NCI-H2107 (cell line): ENCODE results near the gene TSR1.
"Not testable (repeated sequence)": the region's sequence is repeated elsewhere in the genome, so short reads cannot be mapped to it uniquely, and the experiment has no call there.

Experiments used
- DNase-seq: peaks from one replicate; lab custom pipeline; 2025; lab: John Stamatoyannopoulos, UW

The TSR1 gene

GRCh38 chr17:2336852-2337543, 741 bp upstream of the TSR1 start, which contains the start of gene SGSM2:
Gene SGSM2 (plus strand): TSS chr17:2337501. CDS start chr17:2337689, 188 bp downstream.
- peak; percentile 17 for DNase-seq

GRCh38 chr17:2335726-2336214, 487 bp downstream of the TSR1 start:
- DNase-seq: no peak

GRCh38 chr17:2331303-2331702, 5.0 kb downstream of the TSR1 start:
- no peak for DNase-seq

GRCh38 chr17:2323629-2324314, 12.5 kb downstream of the TSR1 start:
- DNase-seq: no peak

DNA sequence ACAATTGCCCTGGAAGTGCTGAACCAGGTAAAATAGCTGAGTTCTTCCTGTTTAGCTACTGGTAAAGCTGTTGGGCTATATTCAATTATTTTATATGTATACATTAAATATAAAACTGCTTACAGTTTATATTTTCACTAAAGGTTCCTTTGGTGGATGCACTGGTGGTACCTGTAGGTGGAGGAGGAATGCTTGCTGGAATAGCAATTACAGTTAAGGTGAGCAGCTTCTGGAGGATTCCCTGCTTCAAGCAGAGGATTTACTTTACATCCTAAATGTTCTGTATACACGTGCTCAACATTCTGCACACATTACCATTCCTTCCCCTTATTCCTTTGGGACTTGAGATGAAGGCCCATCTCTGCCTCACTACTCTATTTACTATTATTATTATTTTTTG, 14.9 kb downstream of the TSR1 start:
- no peak for DNase-seq

- no peak for DNase-seq
Measured at GRCh38 chr17:2319051-2319450, 17.2 kb downstream of the TSR1 start.

DNA sequence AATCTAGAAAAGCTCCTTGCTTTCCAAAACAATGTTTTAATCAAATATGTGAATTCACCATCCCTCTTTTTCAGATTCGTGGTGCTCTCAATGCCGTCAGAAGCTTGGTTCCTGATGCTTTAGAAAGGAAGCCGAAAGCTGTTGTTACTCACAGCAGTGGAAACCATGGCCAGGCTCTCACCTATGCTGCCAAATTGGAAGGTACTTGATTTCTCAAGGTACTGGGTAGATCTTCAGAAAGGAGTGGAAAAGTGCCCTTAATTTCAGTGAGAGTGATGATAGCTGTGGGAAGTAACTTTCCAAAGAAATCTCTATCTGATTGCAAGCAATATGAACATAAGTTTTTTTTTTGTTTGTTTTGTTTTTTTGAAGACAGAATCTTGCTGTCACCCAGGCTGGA, 18.5 kb downstream of the TSR1 start:
- DNase-seq: no peak

- DNase-seq: not testable (repeated sequence)
Measured at GRCh38 chr17:2316916-2317205, 19.4 kb downstream of the TSR1 start.

GRCh38 chr17:2312736-2313135, 23.5 kb downstream of the TSR1 start:
- DNase-seq: no peak

DNA sequence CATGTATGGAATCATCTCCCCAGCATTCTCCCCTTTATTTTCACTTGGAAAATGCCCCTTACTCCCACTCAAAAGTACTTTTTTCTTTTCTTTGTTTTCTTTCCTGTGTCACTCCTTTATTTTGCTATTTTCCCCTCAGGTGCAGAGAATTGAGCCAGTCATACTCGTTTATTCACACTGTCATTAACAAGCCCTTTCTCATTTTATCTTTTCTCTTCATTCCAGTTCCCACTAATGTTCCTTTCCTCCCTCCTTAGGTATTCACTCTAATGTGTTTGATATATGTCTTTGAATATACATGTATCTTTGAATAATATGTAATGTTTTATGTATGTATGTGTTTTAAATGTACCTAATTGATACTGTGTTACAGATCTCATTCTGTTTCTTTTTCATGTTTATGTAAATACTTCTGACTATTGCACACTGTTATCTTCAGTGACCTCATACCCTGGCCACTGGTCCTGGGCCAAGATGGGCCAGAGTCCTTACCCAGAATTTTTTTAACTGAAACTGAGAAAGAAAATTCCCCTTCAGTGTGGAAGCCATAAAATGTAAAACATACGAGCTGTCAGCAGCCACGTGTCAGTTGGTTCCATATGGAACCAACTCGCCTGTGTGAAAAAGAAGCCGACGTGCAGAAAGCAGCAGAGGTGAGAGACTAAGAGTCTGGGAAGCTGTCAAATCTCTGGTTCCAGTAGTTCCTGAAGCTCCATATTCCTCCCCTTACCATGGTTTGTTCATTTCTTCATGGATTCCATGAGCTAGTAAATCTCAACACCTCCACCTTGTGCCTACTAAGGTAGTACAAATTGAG, 26.7 kb downstream of the TSR1 start:
- no peak for DNase-seq

DNA sequence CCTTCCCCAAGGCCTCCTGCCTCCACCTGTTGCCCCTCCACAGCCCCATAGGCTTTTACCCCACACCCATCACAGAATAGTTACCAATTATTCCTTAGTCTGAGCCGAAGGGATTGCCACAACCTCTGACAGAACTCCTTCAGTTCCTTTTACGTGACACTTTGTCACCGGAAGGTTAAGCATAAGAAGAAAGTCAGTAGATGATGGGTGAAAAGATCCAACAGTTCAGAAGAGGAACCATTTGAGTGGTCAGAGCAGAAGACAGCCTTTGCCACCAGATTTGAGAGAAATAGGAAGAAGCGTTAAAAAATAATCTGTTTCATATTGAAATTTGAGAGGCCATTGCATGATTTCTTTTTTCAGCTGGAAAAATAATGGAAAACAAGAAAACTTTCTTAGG, 31.3 kb downstream of the TSR1 start:
- no peak for DNase-seq

DNA sequence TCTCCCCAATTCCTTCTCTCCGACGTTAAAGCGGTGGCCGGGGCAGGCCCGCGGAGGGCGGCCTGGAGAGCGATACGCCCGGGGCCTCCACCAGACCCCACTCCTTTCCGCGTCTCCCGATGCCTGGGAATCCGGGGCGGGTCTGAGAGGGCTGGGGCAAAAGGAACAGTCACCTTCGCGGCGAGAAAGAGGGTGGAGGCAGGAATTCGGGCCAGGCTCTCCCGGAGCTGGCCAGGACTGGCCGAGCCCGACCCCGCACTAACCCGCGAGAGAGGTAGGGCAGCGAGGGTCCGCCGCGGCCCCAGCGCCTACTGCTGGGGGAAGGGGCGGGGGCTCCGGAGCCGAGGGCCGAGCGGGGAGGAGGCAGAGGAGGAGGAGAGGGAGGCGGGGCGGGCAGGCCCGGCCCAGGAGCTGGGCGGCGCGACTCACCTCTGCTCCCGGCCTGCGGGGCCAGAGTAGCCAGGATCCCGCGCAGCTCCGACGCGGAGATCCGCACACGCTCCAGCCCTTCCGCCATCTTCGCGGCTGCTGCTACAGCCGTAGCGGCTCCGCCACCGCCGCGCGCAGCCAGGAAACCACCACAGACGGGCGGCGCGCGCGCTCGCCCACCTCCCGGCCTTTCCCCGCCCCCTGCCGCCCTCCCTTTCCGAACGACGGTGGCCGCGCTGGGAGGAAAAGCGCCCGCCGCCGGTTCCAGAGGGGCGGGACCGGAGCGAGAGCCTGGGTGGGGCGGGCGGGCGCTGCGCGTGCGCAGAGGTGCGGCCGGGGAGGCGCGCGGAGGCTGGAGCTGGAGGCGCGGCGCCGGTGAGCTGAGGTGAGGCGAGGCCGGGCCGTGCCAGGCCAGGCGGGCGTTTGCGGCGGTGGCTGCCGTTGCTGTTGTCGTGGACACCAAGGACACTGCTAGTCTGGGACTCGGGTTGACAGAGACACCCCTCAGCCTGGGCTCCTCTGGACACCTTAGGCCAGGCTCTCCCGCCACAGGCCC, 32.8 kb downstream of the TSR1 start, which contains the start of the genes SMG6 and SRR:
Gene SMG6, minus strand, starts transcription at position 582 of the 985 bp plus-strand sequence. Its CDS starts 65 bp downstream, at position 517.
Gene SRR, plus strand, starts transcription at position 747 of the 985 bp plus-strand sequence. CDS start 11,611 bp downstream, outside the sequence.
- DNase-seq: peak; percentile 76

- no peak for DNase-seq
Measured at GRCh38 chr17:2302778-2303203, 33.5 kb downstream of the TSR1 start.

DNA sequence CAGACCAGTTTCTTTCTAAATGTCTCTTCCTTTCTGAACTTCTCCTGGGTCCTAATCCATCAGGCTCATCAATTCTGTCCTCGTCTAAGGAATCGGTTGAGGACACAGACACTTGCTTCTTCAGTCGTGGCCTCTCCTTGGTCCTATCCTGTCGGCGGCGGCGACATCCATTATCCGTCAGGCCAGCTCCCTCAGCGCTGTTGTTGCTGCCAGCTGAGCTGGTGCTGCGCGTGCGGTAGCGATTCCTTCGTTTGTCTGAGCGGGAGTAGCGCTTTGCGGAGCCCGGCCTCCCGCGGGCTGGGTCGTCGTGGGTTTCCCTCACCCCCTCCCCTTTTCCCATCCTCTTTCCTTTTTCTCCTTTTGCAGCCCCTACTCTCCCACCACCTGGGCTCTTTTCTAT, 36.5 kb downstream of the TSR1 start:
- DNase-seq: no peak

DNA sequence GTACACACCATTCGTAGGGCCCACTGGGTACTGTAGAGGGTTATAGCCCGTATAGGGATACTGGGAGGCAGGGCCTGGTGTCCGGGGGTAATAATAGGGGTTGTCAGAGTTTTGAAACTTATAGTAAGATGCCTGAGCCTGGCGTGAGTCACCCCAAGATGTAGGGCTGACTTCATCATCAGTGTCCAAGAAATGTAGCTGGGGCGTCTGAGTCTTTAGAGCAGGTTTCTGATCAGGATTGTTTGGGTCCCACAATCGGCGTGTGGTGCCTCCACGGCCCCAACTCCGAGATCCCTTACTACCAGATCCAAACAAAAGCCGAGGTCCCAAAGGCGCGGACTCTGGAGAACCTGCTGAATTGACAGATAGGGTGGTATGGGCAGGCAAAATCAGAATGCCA, 37.1 kb downstream of the TSR1 start:
- DNase-seq: no peak

GRCh38 chr17:2297023-2297422, 39.2 kb downstream of the TSR1 start:
- DNase-seq: no peak

- DNase-seq: no peak
Measured at GRCh38 chr17:2295575-2295974, 40.7 kb downstream of the TSR1 start.

GRCh38 chr17:2292100-2292499, 44.2 kb downstream of the TSR1 start:
- DNase-seq: no peak

GRCh38 chr17:2289878-2290478, 46.3 kb downstream of the TSR1 start:
- DNase-seq: no peak

DNA sequence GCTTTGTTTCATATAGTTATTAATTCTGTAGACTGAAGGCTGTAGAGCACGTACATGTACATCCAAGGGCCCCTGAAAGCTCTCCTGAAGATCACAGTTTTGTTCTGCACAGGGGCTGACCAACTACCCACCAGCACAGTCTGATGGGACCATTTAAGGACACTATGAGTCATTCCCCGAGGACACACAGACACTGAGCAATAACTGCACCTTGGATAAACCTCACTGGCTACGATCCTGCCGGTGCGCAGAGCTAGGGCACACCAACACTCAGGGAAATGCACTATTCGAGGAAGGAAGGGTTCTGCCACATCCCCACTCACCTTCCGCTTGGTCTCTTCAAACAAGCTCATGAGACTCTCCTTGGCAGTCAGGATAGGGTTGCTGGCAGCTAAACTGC, 53.0 kb downstream of the TSR1 start:
- DNase-seq: no peak

GRCh38 chr17:2282297-2282873, 53.9 kb downstream of the TSR1 start:
- no peak for DNase-seq
